IMR-90 (cell line): ENCODE results near the gene HS3ST2. TPM values are rescaled to one million over a fixed set of nuclear protein-coding genes. Genes with fewer than 3 reads are reported as not detected.

Experiments
- ATAC-seq: fragments of 200-7000 bp; cut with Tn5 transposase; 2 replicates; pipeline ENCODE4 v1.9.1; 2020; ENCODE audit warnings: low read depth, mild to moderate bottlenecking, moderate library complexity
- BruUV-seq: library from RNA; stranded (reverse); fragments of 400-500 nt; replicated peaks from 2 replicates; lab custom pipeline; 2021; lab: Mats Ljungman, UMichigan
- CTCF ChIA-PET: fragments of 300-600 bp; formaldehyde crosslinking; extraction: SDS; loops from one replicate; lab custom pipeline; 2021; ENCODE audit warnings: antibody characterized with exemption; lab: Yijun Ruan, JAX
- POLR2A ChIA-PET: fragments of 300-600 bp; sonication (Branson Sonifier 250); formaldehyde crosslinking; loops from one replicate; lab custom pipeline; 2022; ENCODE audit warnings: antibody characterized with exemption; ENCODE audit not compliant: unreplicated experiment; lab: Charles Lee
- DNase-seq: peaks from one replicate; pipeline ENCODE4 v3.0.0; 2013
- H2AFZ ChIP-seq: replicated peaks from 2 replicates; pipeline ENCODE3; 2013; ENCODE audit warnings: low read length, mild to moderate bottlenecking; ENCODE audit not compliant: poor library complexity
- H2AK5ac ChIP-seq: 2 replicates; pipeline ENCODE4 v1.6.1; 2013; ENCODE audit warnings: low read depth, low read length, inconsistent platforms
- H2AK9ac ChIP-seq: replicated peaks from 2 replicates; pipeline ENCODE3; 2013; ENCODE audit warnings: mild to moderate bottlenecking, low read depth, low read length, moderate library complexity; ENCODE audit not compliant: poor library complexity
- H2BK120ac ChIP-seq: 2 replicates; pipeline ENCODE4 v1.6.1; 2013; ENCODE audit warnings: low read depth, low read length, inconsistent platforms
- H2BK15ac ChIP-seq: 3 replicates; pipeline ENCODE4 v1.6.1; 2013; ENCODE audit warnings: low read depth, low read length, inconsistent platforms
- H2BK20ac ChIP-seq: 2 replicates; pipeline ENCODE4 v1.6.1; 2013; ENCODE audit warnings: low read depth, mild to moderate bottlenecking, inconsistent platforms, low read length, moderate library complexity
- H2BK5ac ChIP-seq: 2 replicates; pipeline ENCODE4 v1.6.1; 2013; ENCODE audit warnings: mild to moderate bottlenecking, low read depth, low read length, inconsistent platforms; ENCODE audit not compliant: poor library complexity, severe bottlenecking
- H3K14ac ChIP-seq: replicated peaks from 2 replicates; pipeline ENCODE4 v1.6.1; 2013; ENCODE audit warnings: low read depth, low read length, inconsistent platforms
- H3K18ac ChIP-seq: 2 replicates; pipeline ENCODE4 v1.6.1; 2013; ENCODE audit warnings: low read depth, low read length, control low read depth
- H3K23ac ChIP-seq: 2 replicates; pipeline ENCODE4 v1.6.1; 2013; ENCODE audit warnings: low read depth, low read length, inconsistent platforms
- H3K27ac ChIP-seq: 2 replicates; pipeline ENCODE4 v1.5.1; 2013; ENCODE audit warnings: mild to moderate bottlenecking, control low read depth, low read length; ENCODE audit not compliant: insufficient read depth
- H3K27me3 ChIP-seq: 2 replicates; pipeline ENCODE4 v1.6.1; 2013; ENCODE audit warnings: low read length; ENCODE audit not compliant: control insufficient read depth, insufficient read depth
- H3K36me3 ChIP-seq: 2 replicates; pipeline ENCODE4 v1.6.1; 2013; ENCODE audit warnings: low read length, mixed read lengths; ENCODE audit not compliant: control insufficient read depth, insufficient read depth
- H3K4ac ChIP-seq: 2 replicates; pipeline ENCODE4 v1.6.1; 2013; ENCODE audit warnings: low read depth, low read length, inconsistent platforms
- H3K4me1 ChIP-seq: 2 replicates; pipeline ENCODE4 v1.6.1; 2013; ENCODE audit warnings: low read length, mixed read lengths; ENCODE audit not compliant: control insufficient read depth, insufficient read depth
- H3K4me2 ChIP-seq: 2 replicates; pipeline ENCODE4 v1.6.1; 2013; ENCODE audit warnings: low read depth, mild to moderate bottlenecking, control low read depth, low read length, moderate library complexity
- H3K4me3 ChIP-seq: 2 replicates; pipeline ENCODE4 v1.5.1; 2013; ENCODE audit warnings: low read depth, mild to moderate bottlenecking, control low read depth, low read length, moderate library complexity; ENCODE audit not compliant: insufficient read depth
- H3K56ac ChIP-seq: 2 replicates; pipeline ENCODE4 v1.6.1; 2013; ENCODE audit warnings: low read length, inconsistent platforms; ENCODE audit not compliant: insufficient read depth; ENCODE audit errors: extremely low read depth
- H3K79me1 ChIP-seq, 2 experiments: 2 replicates each; pipeline ENCODE4 v1.6.1; 2013; ENCODE audit warnings: low read length in 2 of 2, inconsistent platforms in 1 of 2, low read depth in 1 of 2
- H3K9ac ChIP-seq: 2 replicates; pipeline ENCODE4 v1.6.1; 2013; ENCODE audit warnings: low read depth, low read length, control low read depth
- H3K9me1 ChIP-seq: 2 replicates; pipeline ENCODE4 v1.6.1; 2013; ENCODE audit warnings: low read length, inconsistent platforms; ENCODE audit not compliant: insufficient read depth
- H3K9me3 ChIP-seq: 2 replicates; pipeline ENCODE4 v1.6.1; 2013; ENCODE audit warnings: low read length; ENCODE audit not compliant: control insufficient read depth, insufficient read depth
- H4K20me1 ChIP-seq: 2 replicates; pipeline ENCODE4 v1.6.1; 2013; ENCODE audit warnings: low read length, inconsistent platforms; ENCODE audit not compliant: insufficient read depth
- H4K5ac ChIP-seq: 2 replicates; pipeline ENCODE4 v1.6.1; 2013; ENCODE audit warnings: mild to moderate bottlenecking, low read depth, low read length, control low read depth
- H4K8ac ChIP-seq, 2 experiments: 2 replicates each; pipeline ENCODE4 v1.6.1; 2013; ENCODE audit warnings: low read depth in 2 of 2, low read length in 2 of 2, control low read depth in 1 of 2, inconsistent platforms in 1 of 2
- H4K91ac ChIP-seq: 2 replicates; pipeline ENCODE4 v1.6.1; 2013; ENCODE audit warnings: low read depth, low read length, inconsistent platforms; ENCODE audit not compliant: insufficient read depth
- CEBPB ChIP-seq: IDR thresholded peaks from 2 replicates; pipeline ENCODE4 v1.6.1; 2012; ENCODE audit warnings: low read depth, low read length, improper control_type of control experiment
- CHD1 ChIP-seq: IDR thresholded peaks from 2 replicates; pipeline ENCODE4 v1.6.1; 2012; ENCODE audit warnings: low read depth, low read length, improper control_type of control experiment
- FOS ChIP-seq: fragments of 150-350 bp; IDR thresholded peaks from 2 replicates; pipeline ENCODE4 v1.6.1; 2016; ENCODE audit warnings: low read depth, low read length
- MAZ ChIP-seq: IDR thresholded peaks from 2 replicates; pipeline ENCODE4 v1.6.1; 2012; ENCODE audit warnings: low read depth, mild to moderate bottlenecking, low read length, improper control_type of control experiment, moderate library complexity, borderline replicate concordance
- NFE2L2 ChIP-seq: fragments of 150-350 bp; IDR thresholded peaks from 2 replicates; pipeline ENCODE4 v1.6.1; 2016; ENCODE audit warnings: low read depth, mild to moderate bottlenecking, low read length
- RCOR1 ChIP-seq: IDR thresholded peaks from 2 replicates; pipeline ENCODE4 v1.6.1; 2012; ENCODE audit warnings: mild to moderate bottlenecking, low read length, improper control_type of control experiment; ENCODE audit not compliant: insufficient replicate concordance
- SMC3 ChIP-seq: fragments of 150-350 bp; IDR thresholded peaks from 2 replicates; pipeline ENCODE4 v1.6.1; 2016; ENCODE audit warnings: low read depth, mild to moderate bottlenecking, antibody characterized with exemption, low read length, moderate library complexity
- WGBS, 2 experiments: methylation state at CpG; one replicate each; pipeline versions ENCODE4 v1.1.5 to v1.1.7; 2013; ENCODE audit warnings: missing lambda C conversion rate in 2 of 2; ENCODE audit not compliant: insufficient read length in 1 of 2; ENCODE audit errors: extremely low coverage in 2 of 2; 5-methylcytosine and 5-hydroxymethylcytosine counted together
- dilution Hi-C: fragments of 300-500 bp; cut with HindIII; formaldehyde crosslinking; loops from one replicate; pipeline ENCODE4 v1.14.3; 2018; ENCODE audit warnings: low sequenced_read_pairs; ENCODE audit not compliant: unreplicated experiment
- in situ Hi-C: fragments of 300-500 bp; cut with MboI; formaldehyde crosslinking; loops from 3 replicates; pipeline ENCODE4 v1.14.3; 2019; ENCODE audit warnings: low sequenced_read_pairs, inconsistent platforms, mixed read lengths
- intact Hi-C: fragments of 100-400 bp; cut with micrococcal nuclease; formaldehyde crosslinking; loops from 2 replicates; pipeline ENCODE4 v1.10.0; 2022
- polyA plus RNA-seq, 3 experiments: library from polyadenylated mRNA; depleted of rRNA; stranded (reverse); fragments of >200 nt; gene quantifications; 2 replicates each; pipeline ENCODE4 v1.2.3, GENCODE V29; 2012; ENCODE audit warnings: low replicate concordance in 1 of 3
- total RNA-seq: library from RNA; depleted of rRNA; stranded (reverse); fragments of >200 nt; gene quantifications from 2 replicates; pipeline ENCODE4 v1.2.3, GENCODE V29; 2012

HS3ST2 gene
- total and polyA plus RNA-seq, 2 of the 4 experiments (the other 2 are of a cell fraction), result not detected

DNA sequence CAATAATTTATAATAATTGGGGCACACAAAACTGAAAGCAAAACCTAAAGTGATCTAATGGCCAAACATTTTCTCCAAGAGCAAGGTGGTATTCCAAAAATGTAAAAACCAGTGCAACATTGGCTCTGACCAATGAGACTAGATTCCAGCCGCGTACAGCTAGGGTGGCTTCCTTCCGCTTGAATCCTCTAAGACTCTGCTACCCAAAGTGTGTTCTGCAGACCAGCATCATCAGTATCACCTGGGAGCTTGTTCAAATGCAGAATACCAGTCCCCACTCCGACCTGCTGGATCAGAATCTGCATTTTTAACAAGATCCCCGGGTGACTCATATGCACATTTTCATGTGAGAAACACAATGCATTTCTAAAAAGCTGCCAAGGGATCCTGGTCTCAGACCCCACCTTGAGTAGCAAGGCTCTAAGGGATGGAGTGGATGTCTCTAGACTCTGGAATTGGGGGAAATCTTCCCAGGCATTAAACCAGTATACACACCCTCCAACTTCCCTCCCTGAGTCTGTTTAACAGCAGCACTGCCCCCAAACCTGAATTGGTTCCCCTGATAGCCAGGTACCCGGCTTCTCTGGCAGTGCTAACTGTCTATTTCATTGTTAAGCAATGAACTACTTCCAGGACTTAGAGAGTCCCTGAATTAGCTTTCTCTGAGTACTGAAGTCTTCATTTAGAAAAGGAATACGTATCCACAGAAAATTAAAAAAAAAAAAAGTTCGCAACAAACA lies 118.2 kb downstream of the HS3ST2 start:
- TF ChIP-seq FOS (no peak), MAZ (no peak), RCOR1 (no peak), CHD1 (no peak), NFE2L2 (no peak), SMC3 (no peak), CEBPB (no peak)
- H2BK15ac ChIP-seq, result no peak overlapping the region
- CTCF ChIA-PET, result no interaction called here
- H4K5ac ChIP-seq, result no peak overlapping the region
- no peak overlapping the region for H2BK5ac ChIP-seq
- in situ Hi-C loops, result no loop called here
- no peak overlapping the region for H2AK9ac ChIP-seq
- ATAC-seq (no peak), DNase-seq (no peak)
- no peaks in the 10 kb centered on the region for H3K36me3 ChIP-seq
- no peak overlapping the region for H2BK20ac ChIP-seq
- H3K27ac ChIP-seq, result no peak overlapping the region
- no peaks in the 10 kb centered on the region for H4K20me1 ChIP-seq
- H3K4me3 ChIP-seq, result no peak overlapping the region
- POLR2A ChIA-PET, result no interaction called here
- no peak overlapping the region for H3K56ac ChIP-seq
- 0% methylated on average over 2 of the region's 8 CpGs; no CpG with 5 or more reads in 1 of the 2 experiments for WGBS, 2 experiments
- H3K18ac ChIP-seq, result no peak overlapping the region
- no peak overlapping the region for H4K91ac ChIP-seq
- H2AK5ac ChIP-seq, result no peak overlapping the region
- no peaks in the 10 kb centered on the region for H3K27me3 ChIP-seq
- H3K4me1 ChIP-seq, result no peaks in the 10 kb centered on the region
- H4K8ac ChIP-seq, result no peak overlapping the region
- H3K79me1 ChIP-seq, result no peaks in the 10 kb centered on the region
- no peak overlapping the region for H2AFZ ChIP-seq
- no peak overlapping the region for H3K23ac ChIP-seq
- no peak overlapping the region for H3K4me2 ChIP-seq
- no TSS peak for BruUV-seq
- H3K9me3 ChIP-seq, result no peaks in the 10 kb centered on the region
- no peaks in the 10 kb centered on the region for H3K9me1 ChIP-seq
- no peak overlapping the region for H3K9ac ChIP-seq
- no peak overlapping the region for H3K4ac ChIP-seq
- H2BK120ac ChIP-seq, result no peak overlapping the region
- H3K14ac ChIP-seq, result no peak overlapping the region
- intact Hi-C loops, result no loop called here
- dilution Hi-C loops, result no loop called here
